Spleen (tissue), 7 donors: ENCODE measurements around the gene SH3RF3.

ENCODE experiments used
- CTCF ChIP-seq, 11 experiments: fragments of 200-600 bp in 7 of 11; fragments of 450-650 bp in 4 of 11; sonication (generic) in 4 of 11; IDR thresholded peaks in 8 of 11; conservative IDR thresholded peaks in 3 of 11; 1 replicate in 7 of 11; 2 replicates in 4 of 11; pipeline versions ENCODE4 v1.4.0 to v1.8.0; 2016 to 2021; ENCODE audit warnings: antibody characterized with exemption in 11 of 11, inconsistent platforms in 4 of 11, mild to moderate bottlenecking in 1 of 11
- POLR2A ChIP-seq, 3 donors: fragments of 450-650 bp; IDR thresholded peaks; one replicate each; pipeline ENCODE4 v1.5.1; 2017; ENCODE audit warnings: antibody characterized with exemption in 3 of 3, mild to moderate bottlenecking in 1 of 3
- POLR2AphosphoS5 ChIP-seq, 3 donors: sonication (generic); formaldehyde crosslinking; IDR thresholded peaks; one replicate each; pipeline ENCODE4 v1.5.1; 2017; ENCODE audit warnings: antibody characterized with exemption in 3 of 3
- donor health status: DM: no; HTN: no; CAD: no; lungs with moderate emphysema.
- donor health status: DM: no; HTN: no; CAD: no.
- donor health status: DM: no; HTN: no; CAD: no.

GRCh38 chr2:109155553-109156451, 26.8 kb downstream of the SH3RF3 start:
- TF ChIP-seq POLR2A (IDR thresholded peaks at IDR 0.05) (no peak), CTCF (IDR thresholded peaks at IDR 0.05 in 8 of 11, conservative IDR thresholded peaks at IDR 0.05 in 3 of 11) (no peak), POLR2AphosphoS5 (IDR thresholded peaks at IDR 0.05) (no peak)
